ENCODE measurements around the gene TMEM183A. TPM values are rescaled to one million over a fixed set of nuclear protein-coding genes. Genes with fewer than 3 reads are reported as not detected.

The TMEM183A gene
- total and polyA plus RNA-seq, 2 experiments from 2014 or later: 55.1 to 128 TPM

GRCh38 chr1:203072911-203073310 is 65.7 kb downstream of the TMEM183A start:
- no peaks in the 10 kb centered on the region for H3K79me2 ChIP-seq (replicated peaks; ENCODE audit: insufficient read depth)
- H3K4me1 Mint-ChIP-seq: peaks cover 11% of the 10 kb centered on the region
- no peaks in the 10 kb centered on the region for H3K36me3 ChIP-seq (ENCODE audit: insufficient read depth)
- no peaks in the 10 kb centered on the region for H3K9me2 ChIP-seq (ENCODE audit: insufficient read depth)
- no peaks in the 10 kb centered on the region for H3K9me3 Mint-ChIP-seq
- H3K4me3 ChIP-seq: no peak overlapping the region
- no peak overlapping the region for H3K27ac Mint-ChIP-seq
- no peaks in the 10 kb centered on the region for H4K20me1 ChIP-seq (replicated peaks; ENCODE audit: insufficient read depth)
- H3K4me1 ChIP-seq (ENCODE audit: insufficient read depth): no peaks in the 10 kb centered on the region; the same call in 1 of the 2 replicates
- no peak overlapping the region for H3K4me2 ChIP-seq
- TF ChIP-seq EZH2 (IDR thresholded peaks at IDR 0.05; ENCODE audit: low read depth, unreplicated experiment) (no peak), POLR2AphosphoS5 (IDR thresholded peaks at IDR 0.05; ENCODE audit: low read depth) (no peak), ZNF331 (CRISPR knock-in tag; IDR thresholded peaks at IDR 0.05; ENCODE audit: low read depth) (no peak), STAT1 (IDR thresholded peaks at IDR 0.05; ENCODE audit: unreplicated experiment) (no peak), EZH2phosphoT487 (IDR thresholded peaks at IDR 0.05; ENCODE audit: unreplicated experiment) (no peak), JUNB (IDR thresholded peaks at IDR 0.05; ENCODE audit: unreplicated experiment) (no peak), ETS1 (IDR thresholded peaks at IDR 0.05) (no peak), ZNF462 (CRISPR knock-in tag; IDR thresholded peaks at IDR 0.05) (no peak), CREB1 (CRISPR knock-in tag; IDR thresholded peaks at IDR 0.05; ENCODE audit: low read depth) (no peak), ZNF114 (CRISPR knock-in tag; IDR thresholded peaks at IDR 0.05) (no peak), CTCF (conservative IDR thresholded peaks at IDR 0.05; ENCODE audit: low read depth in 2 of 2) (no peak), REST (IDR thresholded peaks at IDR 0.05; ENCODE audit: unreplicated experiment) (no peak), NANOG (IDR thresholded peaks at IDR 0.05; ENCODE audit: borderline replicate concordance) (no peak)
- H3F3A ChIP-seq (replicated peaks; ENCODE audit: low read depth): no peaks in the 10 kb centered on the region
- DNase-seq (ENCODE audit: low spot score): no peak
- no peaks in the 10 kb centered on the region; the same call in 1 of the 3 replicates for H3K36me3 Mint-ChIP-seq (ENCODE audit: low read depth)
- ATAC-seq: no peak
- H2AFZ ChIP-seq: no peak overlapping the region
- peaks cover 44% of the 10 kb centered on the region for H3K27me3 ChIP-seq (ENCODE audit: insufficient read depth)
- H3K27me3 Mint-ChIP-seq (ENCODE audit: insufficient read depth, low read depth, poor library complexity): peaks cover 29% of the 10 kb centered on the region
- H3K4me3 Mint-ChIP-seq: no peak overlapping the region
- no peak overlapping the region for H3K27ac ChIP-seq (ENCODE audit: low read depth)
